ENCODE results near the gene FOXL3. TPM values are rescaled to one million over a fixed set of nuclear protein-coding genes. Genes with fewer than 3 reads are reported as not detected.
A peak's percentile ranks its signal among the peaks of the same experiment; 100 is the strongest.

FOXL3 gene
- total RNA-seq, 6 experiments from 2014 or later: not detected

- intact Hi-C loops (cut with DNase I): loop anchor here (5.0 to 10.0 kb wide), 3 partner anchors 443 to 561 kb away; no protein-coding TSS in a partner anchor
- TF ChIP-seq POLR2A (IDR thresholded peaks at IDR 0.05) (no peak), CTCF (IDR thresholded peaks at IDR 0.05) (no peak)
- ATAC-seq: no peak
- Histone ChIP-seq H3K4me1 (peaks cover 0 to 18% (median 3%) of the 10 kb centered on the region in 4 donors), H3K27me3 (no peaks in the 10 kb centered on the region), H3K36me3 (no peaks in the 10 kb centered on the region), H3K4me3 (no peak overlapping the region), H3K9me3 (no peaks in the 10 kb centered on the region), H3K27ac (no peak overlapping the region)
- WGBS (ENCODE audit: insufficient coverage, low coverage, low lambda C conversion rate, missing lambda C conversion rate): 60% methylated on average over 1 of the region's 8 CpGs
- no peak for DNase-seq
These were observed 34.0 kb downstream of the FOXL3 start for GRCh38 chr7:324011-324410.

- intact Hi-C loops (cut with DNase I): loop anchor here in 1 of 2 donors (10.0 kb wide), 1 partner anchor 560 kb away; no protein-coding TSS in a partner anchor
- DNase-seq (peak in 2 of 3 donors; percentile 45 to 51), ATAC-seq (no peak)
- Histone ChIP-seq H3K9me3 (no peaks in the 10 kb centered on the region), H3K4me1 (peaks cover 0 to 12% (median 3%) of the 10 kb centered on the region in 4 donors), H3K36me3 (no peaks in the 10 kb centered on the region), H3K4me3 (no peak overlapping the region), H3K27me3 (no peaks in the 10 kb centered on the region), H3K27ac (no peak overlapping the region)
- WGBS (ENCODE audit: insufficient coverage, low coverage, low lambda C conversion rate, missing lambda C conversion rate): 86% methylated on average over 10 of the region's 20 CpGs
- no peak for TF ChIP-seq POLR2A (IDR thresholded peaks at IDR 0.05)
- no peak for TF ChIP-seq CTCF (IDR thresholded peaks at IDR 0.05)
These were observed 35.3 kb downstream of the FOXL3 start for GRCh38 chr7:325051-325798.

GRCh38 chr7:325811-326210 lies 35.8 kb downstream of the FOXL3 start:
- H3K4me1 ChIP-seq: peaks cover 0 to 12% (median 3%) of the 10 kb centered on the region in 4 donors
- TF ChIP-seq POLR2A (IDR thresholded peaks at IDR 0.05): no peak
- TF ChIP-seq CTCF (IDR thresholded peaks at IDR 0.05): no peak

GRCh38 chr7:326273-326672 lies 36.3 kb downstream of the FOXL3 start:
- ATAC-seq: no peak
- H3K4me3 ChIP-seq: no peak overlapping the region
- no peaks in the 10 kb centered on the region for H3K27me3 ChIP-seq
- intact Hi-C loops (cut with DNase I): loop anchor here in 1 of 2 donors (10.0 kb wide), 1 partner anchor 559 kb away; no protein-coding TSS in a partner anchor
- WGBS (ENCODE audit: insufficient coverage, low coverage, low lambda C conversion rate, missing lambda C conversion rate): 100% methylated on average over 1 of the region's 9 CpGs
- H3K4me1 ChIP-seq: peaks cover 0 to 12% (median 3%) of the 10 kb centered on the region in 4 donors
- no peak for DNase-seq
- no peaks in the 10 kb centered on the region for H3K36me3 ChIP-seq
- no peaks in the 10 kb centered on the region for H3K9me3 ChIP-seq
- TF ChIP-seq POLR2A (IDR thresholded peaks at IDR 0.05) (no peak), CTCF (IDR thresholded peaks at IDR 0.05) (no peak)
- H3K27ac ChIP-seq: peak overlapping the region; percentile 30 to 91 (median 78)

More at GRCh38 chr7:325811-326210, 35.8 kb downstream of the FOXL3 start:
- 100% methylated on average over 7 of the region's 11 CpGs for WGBS (ENCODE audit: insufficient coverage, low coverage, low lambda C conversion rate, missing lambda C conversion rate)
- Histone ChIP-seq H3K36me3 (no peaks in the 10 kb centered on the region), H3K9me3 (no peaks in the 10 kb centered on the region), H3K27me3 (no peaks in the 10 kb centered on the region), H3K27ac (peak overlapping the region in 1 of 3 donors; percentile 91), H3K4me3 (no peak overlapping the region)
- no peak for DNase-seq
- intact Hi-C loops (cut with DNase I): loop anchor here in 1 of 2 donors (10.0 kb wide), 1 partner anchor 559 kb away; no protein-coding TSS in a partner anchor
- ATAC-seq: no peak

Measured in right lobe of liver (tissue), 6 donors.